Heart left ventricle (tissue), 16 donors: ENCODE data around the gene STPG4. TPM values are rescaled to one million over a fixed set of nuclear protein-coding genes. Genes with fewer than 3 reads are reported as not detected.
A peak's percentile ranks its signal among the peaks of the same experiment; 100 is the strongest.

Experiments used
- ATAC-seq, 4 donors: fragments of 200-7000 bp; cut with Tn5 transposase; one replicate each; pipeline ENCODE4 v1.9.1; 2020 to 2022; ENCODE audit warnings: moderate library complexity in 4 of 4, mild to moderate bottlenecking in 3 of 4, moderate number of reproducible peaks in 1 of 4
- DNase-seq, 5 donors: peaks; one replicate each; pipeline ENCODE4 v3.0.0-alpha.2; 2020
- H3K27ac ChIP-seq, 12 donors: fragments of 200-600 bp; sonication (generic) in 4 of 12; one replicate each; pipeline versions ENCODE4 v1.5.0 to v1.8.0; 2016 to 2022; ENCODE audit warnings: mild to moderate bottlenecking in 2 of 12
- H3K27me3 ChIP-seq, 9 donors: fragments of 200-600 bp; sonication (generic) in 2 of 9; one replicate each; pipeline versions ENCODE4 v1.5.1 to v1.8.0; 2016 to 2022; ENCODE audit warnings: mild to moderate bottlenecking in 3 of 9
- H3K36me3 ChIP-seq, 9 donors: fragments of 200-600 bp; sonication (generic) in 2 of 9; one replicate each; pipeline versions ENCODE4 v1.5.0 to v1.8.0; 2018 to 2022; ENCODE audit warnings: mild to moderate bottlenecking in 2 of 9
- H3K4me1 ChIP-seq, 12 donors: fragments of 200-600 bp; sonication (generic) in 4 of 12; one replicate each; pipeline versions ENCODE4 v1.5.0 to v1.8.0; 2016 to 2022; ENCODE audit warnings: mild to moderate bottlenecking in 3 of 12
- H3K4me3 ChIP-seq, 12 donors: fragments of 200-600 bp; sonication (generic) in 4 of 12; one replicate each; pipeline versions ENCODE4 v1.5.0 to v1.8.0; 2017 to 2022; ENCODE audit warnings: mild to moderate bottlenecking in 9 of 12, moderate library complexity in 4 of 12
- H3K9me3 ChIP-seq, 12 donors: fragments of 200-600 bp; sonication (generic) in 4 of 12; one replicate each; pipeline versions ENCODE4 v1.5.0 to v1.8.0; 2016 to 2022; ENCODE audit warnings: mild to moderate bottlenecking in 1 of 12
- POLR2A ChIP-seq, 2 donors: fragments of 450-650 bp; IDR thresholded peaks; one replicate each; pipeline ENCODE4 v1.6.1; 2017; ENCODE audit warnings: antibody characterized with exemption in 2 of 2, mild to moderate bottlenecking in 2 of 2, moderate library complexity in 2 of 2
- WGBS, 4 donors: extraction: QIAGEN DNeasy Blood & Tissue Kit in 2 of 4; methylation state at CpG; one replicate each; pipeline versions ENCODE4 v1.1.5 to v1.1.7; 2013 to 2018; 5-methylcytosine and 5-hydroxymethylcytosine counted together
- intact Hi-C, 10 donors: fragments of 100-400 bp; cut with DNase I; formaldehyde crosslinking; loops; one replicate each; pipeline versions ENCODE4 v1.11.1 to v1.14.2; 2022
- polyA plus RNA-seq, 2 donors: library from polyadenylated mRNA; stranded (reverse); fragments of 200-250 nt; gene quantifications; one replicate each; pipeline ENCODE4 v1.2.3, GENCODE V29; 2013
- total RNA-seq, 9 donors: library from RNA; depleted of rRNA in 2 of 9; stranded (reverse); fragments of >200 nt in 2 of 9; fragmentation: NEBNext Ultra II Directional in 3 of 9; extraction: Animal tissue kit (Norgen Biotek cat#: 25700) in 3 of 9; gene quantifications; one replicate each; pipeline versions ENCODE4 v1.1.0 to v1.2.4, GENCODE V29; 2016 to 2023
- TF ChIP-seq, protein P1 (sequence below), 12 donors: fragments of 200-600 bp; sonication (generic) in 4 of 12; IDR thresholded peaks; one replicate each; pipeline versions ENCODE4 v1.5.0 to v1.8.0; 2018 to 2022; ENCODE audit warnings: antibody characterized with exemption in 12 of 12, mild to moderate bottlenecking in 5 of 12
- donor health status: ischemic (EF 13 %, LVEDD 7.1; RV severe dilation, severe dysfunction).
- donor health status: healthy with polysubstance abuse.
- donor health status: DM: no; HTN: yes; CAD: no.
- donor health status: DM: no; HTN: no; CAD: no.
- donor health status: ischemic (EF 25% LVEDD 6.9; RV normal size, moderate dysfunction).
- donor health status: ischemic (EF 25% LVEDD 5.7; RV mildly dilated, moderate dysfunction).
- donor health status: healthy.
- donor health status: DM: yes; HTN: yes; CAD: no.
- donor health status: ischemic (EF 35%, LVEDD 5.7; RV mildly dilated, moderate dysfunction).
- donor health status: nonischemic (EF 11% LVEDD 7.7; RV severe dilation, severe dysfunction).
- donor health status: DM: yes; HTN: yes; CAD: no.
- donor health status: PGD.
- donor health status: ischemic (EF 29% LVEDD 5.4; RV normal size, mild dysfunction).
- donor health status: nonischemic (EF 23%, LVEDD 6.1; RV moderate dilation, normal function).

STPG4 gene
- total and polyA plus RNA-seq, 11 donors, result 0.52 TPM; not detected in 10

DNA sequence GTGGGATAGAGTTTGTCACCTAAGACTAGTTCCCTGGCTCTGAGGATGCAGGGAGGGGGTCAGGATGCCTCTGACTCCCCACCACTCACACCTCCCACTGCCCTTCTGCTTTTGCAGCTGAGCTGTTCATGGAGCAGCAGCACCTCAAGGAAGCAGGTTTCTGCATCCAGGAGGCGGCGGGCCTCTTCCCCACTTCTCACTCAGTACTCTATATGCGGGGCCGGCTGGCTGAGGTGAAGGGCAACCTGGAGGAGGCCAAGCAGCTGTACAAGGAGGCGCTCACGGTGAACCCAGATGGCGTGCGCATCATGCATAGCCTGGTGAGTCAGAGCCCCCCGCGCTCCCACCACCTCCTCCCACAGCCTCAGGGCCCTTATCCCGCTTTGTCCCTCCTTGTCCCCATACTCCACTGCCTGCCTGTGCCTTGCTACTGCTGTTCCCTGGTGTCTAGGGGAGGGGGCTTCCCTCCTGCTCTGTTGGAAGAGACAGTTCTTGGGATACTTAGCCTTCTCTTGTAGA lies 94.4 kb downstream of the STPG4 start:
- intact Hi-C loops, result no loop called here
- H3K9me3 ChIP-seq, result no peaks in the 10 kb centered on the region
- H3K4me3 ChIP-seq, result no peak overlapping the region
- TF ChIP-seq, protein P1, sequence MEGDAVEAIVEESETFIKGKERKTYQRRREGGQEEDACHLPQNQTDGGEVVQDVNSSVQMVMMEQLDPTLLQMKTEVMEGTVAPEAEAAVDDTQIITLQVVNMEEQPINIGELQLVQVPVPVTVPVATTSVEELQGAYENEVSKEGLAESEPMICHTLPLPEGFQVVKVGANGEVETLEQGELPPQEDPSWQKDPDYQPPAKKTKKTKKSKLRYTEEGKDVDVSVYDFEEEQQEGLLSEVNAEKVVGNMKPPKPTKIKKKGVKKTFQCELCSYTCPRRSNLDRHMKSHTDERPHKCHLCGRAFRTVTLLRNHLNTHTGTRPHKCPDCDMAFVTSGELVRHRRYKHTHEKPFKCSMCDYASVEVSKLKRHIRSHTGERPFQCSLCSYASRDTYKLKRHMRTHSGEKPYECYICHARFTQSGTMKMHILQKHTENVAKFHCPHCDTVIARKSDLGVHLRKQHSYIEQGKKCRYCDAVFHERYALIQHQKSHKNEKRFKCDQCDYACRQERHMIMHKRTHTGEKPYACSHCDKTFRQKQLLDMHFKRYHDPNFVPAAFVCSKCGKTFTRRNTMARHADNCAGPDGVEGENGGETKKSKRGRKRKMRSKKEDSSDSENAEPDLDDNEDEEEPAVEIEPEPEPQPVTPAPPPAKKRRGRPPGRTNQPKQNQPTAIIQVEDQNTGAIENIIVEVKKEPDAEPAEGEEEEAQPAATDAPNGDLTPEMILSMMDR (IDR thresholded peaks at IDR 0.05), result no peak
- no peak for TF ChIP-seq POLR2A (IDR thresholded peaks at IDR 0.05)
- H3K4me1 ChIP-seq, result peaks cover 24 to 82% (median 70%) of the 10 kb centered on the region in 12 donors
- H3K27ac ChIP-seq, result no peak overlapping the region
- peak in 1 of 5 donors; percentile 33 for DNase-seq
- H3K27me3 ChIP-seq, result no peaks in the 10 kb centered on the region
- 95 to 98% (median 98%) methylated on average over 7 to 11 of the region's 11 CpGs for WGBS, 4 donors
- no peak for ATAC-seq
- H3K36me3 ChIP-seq, result peaks cover 0 to 31% (median 0%) of the 10 kb centered on the region in 9 donors

DNA sequence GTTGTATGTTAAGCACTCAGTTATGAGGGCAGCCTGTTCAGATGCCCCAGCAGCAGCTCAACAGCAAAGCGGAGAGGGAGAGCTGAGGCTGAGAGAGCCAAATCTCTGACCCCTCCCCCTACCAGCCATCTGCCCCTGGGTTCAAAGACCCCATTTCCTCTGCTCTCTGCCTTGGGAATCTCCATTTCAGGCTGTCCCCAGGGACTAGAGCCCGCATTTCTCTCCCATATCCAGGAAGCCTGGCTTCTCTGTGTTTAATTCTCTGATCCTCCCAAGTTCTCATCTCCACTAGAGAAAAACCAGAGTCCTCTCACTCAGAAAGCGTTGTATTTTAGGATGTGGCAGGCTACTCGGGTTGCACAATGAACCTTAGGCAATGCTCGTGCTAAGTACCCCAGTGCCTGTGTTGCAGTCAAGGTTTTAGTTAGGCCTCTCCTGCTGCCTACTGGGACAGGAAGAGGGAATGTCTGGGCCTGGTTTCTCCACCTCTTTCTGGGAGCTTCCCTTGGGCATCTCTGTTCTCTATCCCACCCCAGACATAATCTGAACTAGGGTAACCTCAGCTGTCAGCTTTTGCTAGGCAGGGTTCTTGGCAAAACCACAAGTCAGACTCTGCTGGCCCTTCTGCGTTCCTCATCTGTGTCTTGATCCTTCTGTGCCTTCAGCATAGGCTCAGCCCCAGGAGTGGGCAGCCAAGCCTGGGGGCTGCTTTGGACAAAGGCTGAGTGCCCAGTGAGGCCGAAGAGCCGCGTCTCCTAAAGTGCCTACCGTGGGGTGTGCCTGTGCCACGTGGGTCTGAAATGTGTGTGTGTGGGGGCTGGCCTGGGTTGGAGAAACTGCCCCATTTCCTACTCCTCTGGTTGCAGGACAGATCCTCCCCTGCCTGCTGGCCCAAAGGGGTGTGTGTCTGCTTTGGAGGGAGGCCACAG lies 96.8 kb downstream of the STPG4 start:
- DNase-seq, result peak in 3 of 5 donors; percentile 37 to 63 (median 56)
- H3K4me3 ChIP-seq, result no peak overlapping the region
- H3K27me3 ChIP-seq, result no peaks in the 10 kb centered on the region
- intact Hi-C loops, result no loop called here
- H3K27ac ChIP-seq, result peak overlapping the region in 11 of 12 donors; percentile 71 to 96 (median 85)
- H3K9me3 ChIP-seq, result no peaks in the 10 kb centered on the region
- peak; percentile 34 to 75 (median 48) for ATAC-seq
- TF ChIP-seq, protein P1 (IDR thresholded peaks at IDR 0.05), result no peak
- peaks cover 0 to 31% (median 6%) of the 10 kb centered on the region in 9 donors for H3K36me3 ChIP-seq
- H3K4me1 ChIP-seq, result peaks cover 25 to 80% (median 64%) of the 10 kb centered on the region in 12 donors
- WGBS, 4 donors, result 55 to 70% (median 62%) methylated on average over 8 to 11 of the region's 11 CpGs

DNA sequence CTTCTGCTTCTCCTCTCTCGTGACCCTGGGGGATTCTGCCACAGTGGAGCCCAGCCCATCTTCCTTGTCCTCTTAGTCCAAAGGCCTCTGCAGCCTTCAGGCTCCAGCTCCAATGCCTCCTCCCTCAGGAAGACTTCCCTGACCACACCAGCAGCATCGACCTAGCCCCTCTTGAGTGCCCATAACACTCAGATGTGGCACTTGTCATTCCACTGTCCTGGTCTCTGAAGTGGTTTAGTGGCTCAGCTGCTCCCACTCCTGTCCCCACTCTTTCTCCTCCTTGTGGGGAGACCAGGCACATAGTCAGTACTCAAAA lies 97.5 kb downstream of the STPG4 start:
- WGBS, 4 donors, result 41 to 55% (median 46%) methylated on average over 2 of the region's 2 CpGs
- peak overlapping the region in 11 of 12 donors; percentile 71 to 96 (median 85) for H3K27ac ChIP-seq
- H3K9me3 ChIP-seq, result no peaks in the 10 kb centered on the region
- TF ChIP-seq, protein P1 (IDR thresholded peaks at IDR 0.05), result no peak
- TF ChIP-seq POLR2A (IDR thresholded peaks at IDR 0.05), result no peak
- intact Hi-C loops, result no loop called here
- H3K4me3 ChIP-seq, result no peak overlapping the region
- H3K27me3 ChIP-seq, result no peaks in the 10 kb centered on the region
- ATAC-seq, result peak in 1 of 4 donors; percentile 16
- peaks cover 23 to 74% (median 57%) of the 10 kb centered on the region in 12 donors for H3K4me1 ChIP-seq
- peaks cover 0 to 30% (median 7%) of the 10 kb centered on the region in 9 donors for H3K36me3 ChIP-seq
- DNase-seq, result peak in 1 of 5 donors; percentile 75
